Endothelial cell of umbilical vein (primary cell): ENCODE results near the gene CYB5R2. TPM values are rescaled to one million over a fixed set of nuclear protein-coding genes. Genes with fewer than 3 reads are reported as not detected.

Experiments used
- BruUV-seq: library from RNA; stranded (reverse); fragments of 400-500 nt; replicated peaks from 2 replicates; lab custom pipeline; 2021; lab: Mats Ljungman, UMichigan
- CTCF ChIA-PET: fragments of 300-600, 350-600 bp; sonication (Branson Sonifier 250); formaldehyde crosslinking; loops from one replicate; lab custom pipeline; 2021; ENCODE audit warnings: antibody characterized with exemption, inconsistent platforms; lab: Charles Lee
- POLR2A ChIA-PET: fragments of 300-600, 350-600 bp; sonication (Branson Sonifier 250); formaldehyde crosslinking; loops from one replicate; lab custom pipeline; 2021; ENCODE audit warnings: antibody characterized with exemption, inconsistent platforms; lab: Charles Lee
- DNase-seq: peaks from one replicate; pipeline ENCODE4 v3.0.0-alpha.2; 2011; ENCODE audit warnings: low read depth, low spot score
- FAIRE-seq: peaks from 2 replicates; lab custom pipeline; 2011; peaks lifted over from hg19 to GRCh38; lab: Jason Lieb, UNC
- H2AFZ ChIP-seq: 2 replicates; pipeline ENCODE4 v1.6.0; 2012; ENCODE audit warnings: low read depth, low read length, control low read depth, inconsistent platforms
- H3K27ac ChIP-seq: 2 replicates; pipeline ENCODE4 v1.5.1; 2011; ENCODE audit warnings: low read depth, mild to moderate bottlenecking, control low read depth, low read length, moderate library complexity; ENCODE audit not compliant: insufficient read depth
- H3K27me3 ChIP-seq, 2 experiments: 2 replicates each; pipeline versions ENCODE4 v1.6.0 to v1.6.1; 2011; ENCODE audit warnings: low read length in 2 of 2, mixed read lengths in 1 of 2; ENCODE audit not compliant: control insufficient read depth in 2 of 2, insufficient read depth in 2 of 2
- H3K36me3 ChIP-seq, 2 experiments: 2 replicates in 1 of 2; 3 replicates in 1 of 2; pipeline ENCODE4 v1.5.1; 2011; ENCODE audit warnings: low read length in 2 of 2, mild to moderate bottlenecking in 1 of 2, moderate library complexity in 1 of 2; ENCODE audit not compliant: control insufficient read depth in 2 of 2, insufficient read depth in 2 of 2; ENCODE audit errors: extremely low read depth in 1 of 2
- H3K4me1 ChIP-seq: 3 replicates; pipeline ENCODE4 v1.5.1; 2011; ENCODE audit warnings: mild to moderate bottlenecking, low read length; ENCODE audit not compliant: control insufficient read depth, insufficient read depth; ENCODE audit errors: extremely low read depth
- H3K4me2 ChIP-seq: 2 replicates; pipeline ENCODE4 v1.6.1; 2011; ENCODE audit warnings: low read length, control low read depth, mixed read lengths; ENCODE audit not compliant: insufficient read depth
- H3K4me3 ChIP-seq, 3 experiments: fragments of 200-600 bp in 1 of 3; sonication (generic), shearing (Covaris generic) in 1 of 3; replicated peaks in 1 of 3; 2 replicates each; pipeline ENCODE4 v1.5.1; 2011 to 2016; ENCODE audit warnings: control low read depth in 3 of 3, low read length in 3 of 3, mild to moderate bottlenecking in 2 of 3, inconsistent platforms in 1 of 3, low read depth in 1 of 3, moderate library complexity in 1 of 3; ENCODE audit not compliant: insufficient read depth in 1 of 3
- H3K79me2 ChIP-seq: 2 replicates; pipeline ENCODE4 v1.6.0; 2012; ENCODE audit warnings: low read length, inconsistent platforms; ENCODE audit not compliant: control insufficient read depth, insufficient read depth
- H3K9ac ChIP-seq: replicated peaks from 2 replicates; pipeline ENCODE3; 2011; ENCODE audit warnings: low read length, control low read depth; ENCODE audit not compliant: insufficient read depth; ENCODE audit errors: extremely low read depth
- H3K9me1 ChIP-seq: replicated peaks from 3 replicates; pipeline ENCODE4 v1.6.0; 2011; ENCODE audit warnings: mild to moderate bottlenecking, low read length; ENCODE audit not compliant: control insufficient read depth, insufficient read depth; ENCODE audit errors: extremely low read depth
- H3K9me3 ChIP-seq: replicated peaks from 2 replicates; pipeline ENCODE4 v1.5.1; 2012; ENCODE audit warnings: low read length, inconsistent platforms; ENCODE audit not compliant: control insufficient read depth, insufficient read depth
- H4K20me1 ChIP-seq: replicated peaks from 2 replicates; pipeline ENCODE3; 2011; ENCODE audit warnings: mild to moderate bottlenecking, low read length; ENCODE audit not compliant: control insufficient read depth, insufficient read depth; ENCODE audit errors: extremely low read depth
- EZH2 ChIP-seq: IDR thresholded peaks from 2 replicates; pipeline ENCODE4 v1.6.1; 2012; ENCODE audit warnings: borderline replicate concordance, low read depth, mild to moderate bottlenecking, moderate library complexity, low read length, inconsistent platforms; ENCODE audit not compliant: severe bottlenecking
- FOS ChIP-seq: IDR thresholded peaks from 2 replicates; pipeline ENCODE4 v1.6.1; 2011; ENCODE audit warnings: mild to moderate bottlenecking, low read length, moderate library complexity, borderline replicate concordance; ENCODE audit not compliant: insufficient read depth
- GATA2 ChIP-seq: IDR thresholded peaks from 2 replicates; pipeline ENCODE4 v1.7.0; 2011; ENCODE audit warnings: low read depth, mild to moderate bottlenecking, moderate library complexity, mixed read lengths, low read length; ENCODE audit not compliant: insufficient read length, insufficient read depth
- JUN ChIP-seq: IDR thresholded peaks from 2 replicates; pipeline ENCODE4 v1.6.1; 2011; ENCODE audit warnings: borderline replicate concordance, low read depth; ENCODE audit not compliant: insufficient read length, insufficient read depth
- MYC ChIP-seq: IDR thresholded peaks from one replicate; pipeline ENCODE4 v1.6.1; 2011; ENCODE audit warnings: mild to moderate bottlenecking, low read depth, low read length
- POLR2A ChIP-seq: IDR thresholded peaks from 2 replicates; pipeline ENCODE4 v1.6.1; 2012; ENCODE audit warnings: low read depth, mild to moderate bottlenecking, control low read depth, low read length
- POLR2AphosphoS5 ChIP-seq: IDR thresholded peaks from 2 replicates; pipeline ENCODE4 v1.6.1; 2012; ENCODE audit warnings: low read depth, mild to moderate bottlenecking, control low read depth, low read length, moderate library complexity; ENCODE audit not compliant: insufficient read depth
- dilution Hi-C: fragments of 300-500 bp; cut with MboI; formaldehyde crosslinking; loops from one replicate; pipeline ENCODE4 v1.15.0; 2019; ENCODE audit warnings: low sequenced_read_pairs; ENCODE audit not compliant: extremely low pct_ligation_motif_present
- intact Hi-C: fragments of 100-400 bp; cut with micrococcal nuclease; formaldehyde crosslinking; loops from one replicate; pipeline ENCODE4 v1.10.0; 2022
- polyA plus RNA-seq, 4 experiments: library from polyadenylated mRNA; depleted of rRNA in 3 of 4; stranded (reverse) in 3 of 4; unstranded in 1 of 4; fragments of >200 nt; gene quantifications; 2 replicates each; pipeline versions ENCODE4 v1.2.1 to v1.2.3, GENCODE V29; 2011 to 2012; ENCODE audit warnings: missing spikeins in 1 of 4
- total RNA-seq: library from RNA; stranded (reverse); gene quantifications from 2 replicates; pipeline ENCODE4 v1.2.3, GENCODE V29; 2021
- TF ChIP-seq, protein P1 (sequence below), 2 donors: IDR thresholded peaks; 1 replicate in 1 of 2; 2 replicates in 1 of 2; pipeline ENCODE4 v1.5.1; 2011; ENCODE audit warnings: low read length in 2 of 2, mild to moderate bottlenecking in 2 of 2, moderate library complexity in 2 of 2, control low read depth in 1 of 2, inconsistent platforms in 1 of 2, low read depth in 1 of 2; ENCODE audit not compliant: insufficient read depth in 1 of 2; ENCODE audit errors: extremely low read depth in 1 of 2
- TF ChIP-seq, protein P2 (sequence below): IDR thresholded peaks from 2 replicates; pipeline ENCODE4 v1.6.1; 2011; ENCODE audit not compliant: insufficient read depth, insufficient read length

CYB5R2 gene
- total and polyA plus RNA-seq, 2 donors (not counting 3 experiments of a cell fraction or from before 2014, with no cell fraction given) = 4.8 to 5.0 TPM

DNA sequence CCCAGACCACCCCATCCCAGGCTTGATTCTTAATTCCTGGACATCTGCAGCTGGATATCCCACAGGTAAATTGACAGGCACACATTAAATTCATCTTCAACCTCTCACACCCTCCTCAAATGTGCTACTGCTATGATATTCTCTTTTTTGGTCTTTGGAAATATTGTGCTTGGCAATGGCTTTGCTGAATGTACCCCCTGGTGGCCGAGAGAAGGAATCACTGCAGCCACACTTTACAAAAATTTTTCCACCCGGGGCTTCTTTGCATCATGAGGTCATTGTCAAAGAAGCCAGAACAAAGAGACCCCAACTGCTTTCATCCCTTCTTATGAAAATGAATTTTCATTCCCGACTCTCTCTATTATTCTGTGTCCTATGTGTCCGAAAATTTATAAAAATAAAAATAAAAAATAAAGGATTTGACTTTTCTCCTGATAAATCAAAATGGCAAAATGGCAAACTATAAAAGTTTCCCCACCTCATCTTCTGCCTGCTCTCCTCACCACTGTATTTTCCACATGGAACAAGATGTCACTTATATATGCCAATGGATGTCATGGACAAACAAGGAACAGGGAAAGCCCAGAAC lies 15.0 kb upstream of the CYB5R2 start:
- Histone ChIP-seq H3K27ac (no peak overlapping the region), H3K4me2 (no peak overlapping the region), H3K27me3 (peaks cover 46 to 50% of the 10 kb centered on the region in 2 experiments), H3K9ac (no peak overlapping the region), H3K9me3 (no peaks in the 10 kb centered on the region), H3K9me1 (no peaks in the 10 kb centered on the region), H3K4me1 (no peaks in the 10 kb centered on the region), H4K20me1 (no peaks in the 10 kb centered on the region), H3K79me2 (no peaks in the 10 kb centered on the region), H2AFZ (no peak overlapping the region), H3K36me3 (no peaks in the 10 kb centered on the region), H3K4me3 (no peak overlapping the region)
- BruUV-seq = no TSS peak
- FAIRE-seq = peak; percentile 75
- no peak for TF ChIP-seq MYC
- TF ChIP-seq, protein P1, sequence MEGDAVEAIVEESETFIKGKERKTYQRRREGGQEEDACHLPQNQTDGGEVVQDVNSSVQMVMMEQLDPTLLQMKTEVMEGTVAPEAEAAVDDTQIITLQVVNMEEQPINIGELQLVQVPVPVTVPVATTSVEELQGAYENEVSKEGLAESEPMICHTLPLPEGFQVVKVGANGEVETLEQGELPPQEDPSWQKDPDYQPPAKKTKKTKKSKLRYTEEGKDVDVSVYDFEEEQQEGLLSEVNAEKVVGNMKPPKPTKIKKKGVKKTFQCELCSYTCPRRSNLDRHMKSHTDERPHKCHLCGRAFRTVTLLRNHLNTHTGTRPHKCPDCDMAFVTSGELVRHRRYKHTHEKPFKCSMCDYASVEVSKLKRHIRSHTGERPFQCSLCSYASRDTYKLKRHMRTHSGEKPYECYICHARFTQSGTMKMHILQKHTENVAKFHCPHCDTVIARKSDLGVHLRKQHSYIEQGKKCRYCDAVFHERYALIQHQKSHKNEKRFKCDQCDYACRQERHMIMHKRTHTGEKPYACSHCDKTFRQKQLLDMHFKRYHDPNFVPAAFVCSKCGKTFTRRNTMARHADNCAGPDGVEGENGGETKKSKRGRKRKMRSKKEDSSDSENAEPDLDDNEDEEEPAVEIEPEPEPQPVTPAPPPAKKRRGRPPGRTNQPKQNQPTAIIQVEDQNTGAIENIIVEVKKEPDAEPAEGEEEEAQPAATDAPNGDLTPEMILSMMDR (IDR thresholded peaks at IDR 0.05; ENCODE audit: extremely low read depth in 1 of 2, insufficient read depth in 1 of 2, low read depth in 1 of 2, low read length in 2 of 2) = peak; percentile 72 to 77
- TF ChIP-seq POLR2A = no peak
- peak; percentile 36 for DNase-seq
- ChIA-PET CTCF (interaction anchor here (0.8 to 3.8 kb wide), 12 partner anchors 12 to 876 kb away, joined by 3 to 23 read pairs (median 4); no protein-coding TSS in a partner anchor), POLR2A (no interaction called here)
- intact Hi-C loops = loop anchor here (1.0 kb wide), 3 partner anchors 117 to 590 kb away; partner anchors contain the start of gene PPFIBP2
- dilution Hi-C loops = no loop called here

DNA sequence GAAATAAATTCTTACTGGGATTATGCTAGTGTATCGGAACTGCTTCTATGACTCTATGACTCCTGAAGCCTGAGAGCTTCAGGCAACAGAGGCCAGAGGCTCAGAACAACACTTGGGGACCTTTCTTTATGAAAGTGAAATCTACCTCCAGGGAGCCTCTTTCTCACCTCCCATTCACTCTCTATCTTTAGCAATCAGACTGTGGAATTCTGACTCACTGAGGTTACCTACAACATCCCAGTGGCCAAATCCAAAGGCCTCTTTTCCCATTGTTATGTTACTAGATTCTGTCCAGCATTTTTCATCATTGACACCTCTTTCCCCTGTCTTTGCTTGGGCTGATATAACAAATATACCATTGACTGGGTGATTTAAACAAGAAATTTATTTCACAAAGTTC lies 14.1 kb upstream of the CYB5R2 start:
- H3K27me3 ChIP-seq = peaks cover 43 to 47% of the 10 kb centered on the region in 2 experiments
- dilution Hi-C loops = no loop called here
- intact Hi-C loops = no loop called here

More for the DNA sequence above, 14.1 kb upstream of the CYB5R2 start:
- TF ChIP-seq FOS (no peak), EZH2 (no peak), POLR2AphosphoS5 (no peak), MYC (no peak), GATA2 (no peak), POLR2A (no peak), JUN (no peak)
- TF ChIP-seq, protein P1 (IDR thresholded peaks at IDR 0.05; ENCODE audit: extremely low read depth in 1 of 2, insufficient read depth in 1 of 2, low read depth in 1 of 2, low read length in 2 of 2) = no peak
- TF ChIP-seq, protein P2, sequence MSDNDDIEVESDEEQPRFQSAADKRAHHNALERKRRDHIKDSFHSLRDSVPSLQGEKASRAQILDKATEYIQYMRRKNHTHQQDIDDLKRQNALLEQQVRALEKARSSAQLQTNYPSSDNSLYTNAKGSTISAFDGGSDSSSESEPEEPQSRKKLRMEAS = no peak
- Histone ChIP-seq H3K4me1 (no peaks in the 10 kb centered on the region), H3K27ac (no peak overlapping the region), H3K9ac (no peak overlapping the region), H3K9me1 (no peaks in the 10 kb centered on the region), H3K9me3 (no peaks in the 10 kb centered on the region), H3K4me2 (no peak overlapping the region), H2AFZ (no peak overlapping the region), H4K20me1 (no peaks in the 10 kb centered on the region), H3K79me2 (no peaks in the 10 kb centered on the region), H3K4me3 (no peak overlapping the region), H3K36me3 (no peaks in the 10 kb centered on the region)
- ChIA-PET POLR2A (interaction anchor here (0.7 kb wide), 1 partner anchor 172 kb away, joined by 3 read pairs; no protein-coding TSS in a partner anchor), CTCF (interaction anchor here (0.6 to 3.8 kb wide), 8 partner anchors 27 to 591 kb away, joined by 3 to 23 read pairs (median 4); no protein-coding TSS in a partner anchor)
- no peak for FAIRE-seq
- BruUV-seq = no TSS peak
- DNase-seq = no peak
